AG04449 (cell line): ENCODE results near the gene HIBCH.

Source experiments
- CTCF ChIA-PET: fragments of 350-600 bp; formaldehyde crosslinking; extraction: SDS; loops from one replicate; lab custom pipeline; 2021; ENCODE audit warnings: antibody characterized with exemption; lab: Yijun Ruan, JAX
- POLR2A ChIA-PET: fragments of 400-600, 350-600 bp; formaldehyde crosslinking; extraction: SDS; loops from one replicate; lab custom pipeline; 2020; ENCODE audit warnings: antibody characterized with exemption, inconsistent platforms; lab: Yijun Ruan, JAX
- DNase-seq: peaks from one replicate; pipeline ENCODE4 v3.0.0-alpha.2; 2010; ENCODE audit warnings: low read depth, low spot score
- H3K4me3 ChIP-seq: 2 replicates; pipeline ENCODE4 v1.5.1; 2011; ENCODE audit warnings: low read depth, mild to moderate bottlenecking, control low read depth, low read length
- CTCF ChIP-seq: IDR thresholded peaks from one replicate; pipeline ENCODE4 v1.5.1; 2011; ENCODE audit warnings: mild to moderate bottlenecking, moderate library complexity, low read length, control low read depth, inconsistent platforms; ENCODE audit not compliant: insufficient read depth; ENCODE audit errors: missing control alignments

HIBCH gene

DNA sequence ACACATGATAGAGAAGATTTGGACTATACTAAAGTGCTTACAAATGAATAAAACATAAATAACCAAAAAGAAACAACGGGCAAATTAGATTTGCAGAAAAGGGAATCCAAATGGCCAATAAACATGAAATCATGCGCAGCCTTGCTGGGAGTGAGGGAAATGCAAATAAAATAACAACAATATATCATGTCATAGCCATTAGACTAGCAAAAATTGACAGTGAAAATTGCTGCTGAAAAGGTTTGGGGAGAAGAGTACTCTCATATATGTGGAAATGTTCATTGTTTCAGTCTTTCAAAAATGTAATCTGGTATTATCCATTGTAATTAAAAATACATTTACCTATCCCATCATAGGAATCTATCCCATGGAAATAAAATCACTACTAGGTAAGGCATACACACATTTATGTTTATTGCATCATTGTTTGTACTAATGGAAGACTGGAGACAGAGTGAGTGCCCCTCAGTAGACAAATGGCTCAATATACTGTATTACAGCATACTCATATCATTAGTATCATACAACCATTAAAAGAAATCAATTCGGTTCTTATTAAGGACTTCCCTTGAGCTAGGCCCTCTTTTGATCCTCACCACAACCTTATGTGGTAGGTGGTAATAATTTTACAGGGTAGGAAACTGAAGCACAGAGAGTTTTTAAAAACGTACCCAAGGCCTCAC lies 163.0 kb downstream of the HIBCH start:
- no peak overlapping the region for H3K4me3 ChIP-seq
- ChIA-PET CTCF (no interaction called here), POLR2A (no interaction called here)
- no peak for TF ChIP-seq CTCF
- no peak for DNase-seq
